Mesothelial cell of epicardium (in vitro differentiated cells): ENCODE measurements around the gene CEACAM1. TPM values are rescaled to one million over a fixed set of nuclear protein-coding genes. Genes with fewer than 3 reads are reported as not detected.
"Not testable (repeated sequence)": the region's sequence is repeated elsewhere in the genome, so short reads cannot be mapped to it uniquely, and the experiment has no call there.

ENCODE experiments used
- DNase-seq, 2 experiments: peaks; one replicate each; pipeline ENCODE4 v3.0.0; 2021; ENCODE audit warnings: low spot score in 2 of 2; ENCODE audit not compliant: unreplicated experiment in 2 of 2
- H3K27ac Mint-ChIP-seq: 2 replicates; pipeline ENCODE4 v1.8.0; 2021; ENCODE audit warnings: mixed read lengths
- H3K27me3 Mint-ChIP-seq: 2 replicates; pipeline ENCODE4 v1.8.0; 2021; ENCODE audit warnings: low read depth, mixed read lengths
- H3K36me3 Mint-ChIP-seq: 2 replicates; pipeline ENCODE4 v1.8.0; 2021; ENCODE audit warnings: mixed read lengths
- H3K4me1 Mint-ChIP-seq: 2 replicates; pipeline ENCODE4 v1.8.0; 2021; ENCODE audit warnings: mixed read lengths
- H3K4me3 Mint-ChIP-seq: 2 replicates; pipeline ENCODE4 v1.8.0; 2021; ENCODE audit warnings: mild to moderate bottlenecking, moderate library complexity, mixed read lengths
- H3K9me3 Mint-ChIP-seq: 2 replicates; pipeline ENCODE4 v1.8.0; 2021; ENCODE audit warnings: mixed read lengths
- CTCF ChIP-seq: fragments of 200-600 bp; sonication (generic); IDR thresholded peaks from one replicate; pipeline ENCODE4 v1.5.0; 2021; ENCODE audit warnings: antibody characterized with exemption; ENCODE audit not compliant: unreplicated experiment
- total RNA-seq: library from RNA; stranded (reverse); gene quantifications from 3 replicates; pipeline ENCODE4 v1.2.1, GENCODE V29; 2021

CEACAM1 gene
- total RNA-seq, 1 donor from 2014 or later = 1.3 TPM

DNA sequence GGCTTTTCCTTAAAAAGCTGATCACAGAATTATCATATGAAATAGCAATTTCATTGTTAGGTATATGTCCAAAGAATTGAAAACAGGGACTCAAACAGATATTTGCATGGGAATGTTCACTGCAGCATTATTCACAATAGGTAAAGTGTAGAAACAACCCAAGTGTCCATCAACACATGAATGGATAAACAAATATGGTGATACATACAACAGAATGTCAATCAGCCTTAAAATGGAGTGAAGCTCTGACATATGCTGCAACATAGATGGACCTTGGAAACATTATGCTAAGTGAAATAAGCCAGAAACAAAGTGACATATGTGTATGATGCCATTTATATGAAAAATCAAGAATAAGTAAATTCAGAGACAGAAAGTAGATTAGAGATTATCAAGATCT lies 6.1 kb upstream of the CEACAM1 start:
- H3K27ac Mint-ChIP-seq = no peak overlapping the region
- no peaks in the 10 kb centered on the region for H3K36me3 Mint-ChIP-seq
- H3K27me3 Mint-ChIP-seq = no peaks in the 10 kb centered on the region
- no peak overlapping the region for H3K4me3 Mint-ChIP-seq
- no peak for DNase-seq
- no peaks in the 10 kb centered on the region for H3K9me3 Mint-ChIP-seq
- H3K4me1 Mint-ChIP-seq = no peaks in the 10 kb centered on the region
- TF ChIP-seq CTCF = no peak

- Mint-ChIP-seq H3K4me1 (peaks cover 9% of the 10 kb centered on the region), H3K4me3 (no peak overlapping the region), H3K27ac (no peak overlapping the region), H3K9me3 (no peaks in the 10 kb centered on the region), H3K36me3 (no peaks in the 10 kb centered on the region), H3K27me3 (no peaks in the 10 kb centered on the region)
- no peak for TF ChIP-seq CTCF
- peak in 1 of 2 experiments; percentile 17 for DNase-seq
Measured at GRCh38 chr19:42532891-42533290, 4.6 kb upstream of the CEACAM1 start.

DNA sequence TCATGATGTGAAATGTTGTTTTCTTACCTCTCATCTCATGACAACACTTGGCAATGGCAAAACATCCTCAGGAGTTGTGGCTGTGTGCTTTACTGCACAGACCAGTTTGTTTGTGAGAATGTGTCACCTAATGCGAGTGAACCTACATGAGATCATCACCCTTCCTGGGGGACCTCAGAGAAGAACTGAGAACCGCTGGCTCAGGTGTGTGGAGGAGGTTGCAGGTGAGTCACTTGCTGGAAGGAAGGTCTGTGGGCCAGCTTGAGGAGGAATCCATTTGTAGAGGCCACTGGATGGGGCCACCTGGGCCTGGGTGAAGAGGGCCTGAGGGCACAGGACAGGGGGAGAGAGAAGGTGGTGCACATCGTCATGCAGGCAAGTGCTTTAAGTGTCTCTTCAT lies 3.0 kb upstream of the CEACAM1 start:
- no peaks in the 10 kb centered on the region for H3K27me3 Mint-ChIP-seq
- peaks cover 10% of the 10 kb centered on the region for H3K4me1 Mint-ChIP-seq
- H3K4me3 Mint-ChIP-seq = no peak overlapping the region
- no peaks in the 10 kb centered on the region for H3K9me3 Mint-ChIP-seq
- no peaks in the 10 kb centered on the region for H3K36me3 Mint-ChIP-seq
- peak in 1 of 2 experiments; percentile 7 for DNase-seq
- H3K27ac Mint-ChIP-seq = no peak overlapping the region
- TF ChIP-seq CTCF = no peak

GRCh38 chr19:42529248-42529764 lies 1.0 kb upstream of the CEACAM1 start:
- Mint-ChIP-seq H3K9me3 (no peaks in the 10 kb centered on the region), H3K36me3 (no peaks in the 10 kb centered on the region), H3K27ac (no peak overlapping the region), H3K4me3 (no peak overlapping the region), H3K4me1 (peaks cover 10% of the 10 kb centered on the region), H3K27me3 (no peaks in the 10 kb centered on the region)
- peak; percentile 81 for TF ChIP-seq CTCF
- DNase-seq = peak; percentile 40 to 69

DNA sequence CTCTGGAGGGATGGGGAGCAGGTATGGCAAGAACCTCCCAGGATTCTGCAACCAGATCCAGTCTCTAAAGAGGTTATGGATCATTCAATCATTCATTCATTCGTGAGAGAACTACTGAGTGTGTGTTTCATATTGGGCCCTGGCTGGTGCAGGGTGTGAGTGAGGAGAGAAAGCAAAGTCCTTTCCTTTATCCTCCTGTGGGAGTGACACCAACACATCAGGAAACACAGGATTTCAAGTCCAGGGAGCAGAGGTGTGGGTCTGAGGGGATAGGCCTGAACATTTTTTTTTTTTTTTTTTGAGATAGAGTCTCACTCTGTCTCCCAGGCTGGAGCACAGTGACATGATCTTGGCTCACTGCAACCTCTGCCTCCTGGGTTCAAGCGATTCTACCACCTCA lies 3.3 kb downstream of the CEACAM1 start:
- no peak for TF ChIP-seq CTCF
- Mint-ChIP-seq H3K9me3 (no peaks in the 10 kb centered on the region), H3K4me1 (peaks cover 10% of the 10 kb centered on the region), H3K4me3 (no peak overlapping the region), H3K36me3 (no peaks in the 10 kb centered on the region), H3K27ac (no peak overlapping the region), H3K27me3 (no peaks in the 10 kb centered on the region)
- DNase-seq = no peak

DNA sequence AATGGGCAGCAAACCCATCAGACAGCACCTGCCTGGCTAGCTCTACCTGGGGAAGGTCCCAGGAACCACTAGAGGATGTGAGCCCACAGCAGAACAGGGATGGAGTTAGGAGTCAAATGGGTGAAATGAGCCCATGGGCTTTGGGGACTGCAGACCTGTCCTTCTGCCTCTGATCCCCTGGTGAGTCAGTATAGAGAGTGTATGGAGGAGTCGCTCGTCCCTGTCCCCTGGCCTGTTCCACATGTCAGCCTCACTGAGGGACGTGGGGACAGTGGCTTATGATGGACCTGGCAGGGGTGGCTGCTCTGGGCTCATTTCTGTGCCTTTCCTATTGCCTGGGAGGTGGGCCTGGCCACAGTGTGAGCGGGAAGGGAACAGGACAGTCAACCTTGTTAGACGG lies 4.0 kb downstream of the CEACAM1 start:
- no peaks in the 10 kb centered on the region for H3K27me3 Mint-ChIP-seq

DNA sequence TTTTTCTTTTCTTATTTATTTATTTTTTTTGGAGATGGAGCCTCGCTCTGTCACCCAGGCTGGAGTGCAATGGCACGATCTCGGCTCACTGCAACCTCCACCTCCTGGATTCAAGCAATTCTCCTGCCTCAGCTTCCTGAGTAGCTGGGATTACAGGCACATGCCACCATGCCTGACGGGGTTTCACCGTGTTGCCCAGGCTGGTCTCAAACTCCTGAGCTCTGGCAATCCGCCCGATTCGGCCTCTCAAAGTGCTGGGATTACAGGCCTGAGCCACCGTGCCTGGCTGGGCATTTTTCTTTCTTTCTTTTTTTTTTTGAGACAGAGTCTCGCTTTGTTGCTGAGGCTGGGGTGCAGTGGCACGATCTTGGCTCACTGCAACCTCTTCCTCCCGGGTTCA lies 6.0 kb downstream of the CEACAM1 start:
- DNase-seq, H3K27me3 Mint-ChIP-seq, H3K9me3 Mint-ChIP-seq, H3K36me3 Mint-ChIP-seq, H3K27ac Mint-ChIP-seq, H3K4me1 Mint-ChIP-seq, H3K4me3 Mint-ChIP-seq: not testable (repeated sequence)

More for the DNA sequence above, 4.0 kb downstream of the CEACAM1 start:
- no peak for TF ChIP-seq CTCF
- Mint-ChIP-seq H3K36me3 (no peaks in the 10 kb centered on the region), H3K4me3 (no peak overlapping the region), H3K27ac (no peak overlapping the region), H3K4me1 (peaks cover 10% of the 10 kb centered on the region), H3K9me3 (no peaks in the 10 kb centered on the region)
- peak in 1 of 2 experiments; percentile 26 for DNase-seq
